GM19395 (cell line): ENCODE results near the gene EPHA8.

ENCODE experiments used
- ATAC-seq: cut with Tn5 transposase; IDR thresholded peaks from one replicate; pipeline ENCODE4 v1.9.1; 2021; ENCODE audit warnings: mild to moderate bottlenecking, moderate library complexity; ENCODE audit not compliant: unreplicated experiment

EPHA8 gene

GRCh38 chr1:22563671-22564602, 648 bp downstream of the EPHA8 start:
- ATAC-seq: no peak

DNA sequence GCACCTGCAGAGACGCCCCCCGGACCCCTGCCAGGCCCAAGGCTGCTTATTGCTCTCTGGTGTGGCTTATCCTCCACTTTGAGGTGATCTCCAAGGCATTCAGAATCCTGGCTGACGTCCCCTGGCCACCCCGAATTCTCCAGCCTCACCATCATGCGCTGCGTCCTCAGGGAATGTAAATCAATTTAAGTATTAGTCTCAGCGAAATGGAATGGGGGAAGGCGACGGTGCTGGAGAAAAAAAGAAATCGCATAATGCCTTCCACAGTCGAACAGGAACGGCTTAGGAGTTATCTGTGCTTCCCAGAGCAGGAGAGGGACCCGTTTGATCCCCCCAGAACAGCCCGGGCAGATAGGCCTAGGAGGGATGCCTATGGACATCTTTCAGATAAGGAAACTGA, 2.9 kb downstream of the EPHA8 start:
- no peak for ATAC-seq

GRCh38 chr1:22567197-22567596, 3.9 kb downstream of the EPHA8 start:
- no peak for ATAC-seq

GRCh38 chr1:22567994-22568393, 4.7 kb downstream of the EPHA8 start:
- no peak for ATAC-seq

DNA sequence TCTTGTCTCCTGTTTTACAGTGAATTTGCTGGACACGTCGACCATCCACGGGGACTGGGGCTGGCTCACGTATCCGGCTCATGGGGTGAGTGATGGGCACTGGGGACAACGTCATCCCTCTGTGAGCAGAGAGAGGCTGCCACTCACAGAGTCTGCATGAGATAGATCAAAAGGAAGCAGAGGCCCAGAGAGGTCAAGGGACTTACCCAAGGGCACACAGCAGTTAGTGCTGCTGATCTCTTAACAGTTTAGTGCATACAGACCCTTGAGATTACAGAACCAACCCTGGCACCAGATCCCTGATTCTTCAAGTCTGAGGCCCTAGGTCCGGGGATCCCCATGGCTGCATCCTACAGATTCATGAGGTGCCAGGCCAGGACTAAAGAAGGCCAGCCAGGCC, 6.0 kb downstream of the EPHA8 start:
- no peak for ATAC-seq

DNA sequence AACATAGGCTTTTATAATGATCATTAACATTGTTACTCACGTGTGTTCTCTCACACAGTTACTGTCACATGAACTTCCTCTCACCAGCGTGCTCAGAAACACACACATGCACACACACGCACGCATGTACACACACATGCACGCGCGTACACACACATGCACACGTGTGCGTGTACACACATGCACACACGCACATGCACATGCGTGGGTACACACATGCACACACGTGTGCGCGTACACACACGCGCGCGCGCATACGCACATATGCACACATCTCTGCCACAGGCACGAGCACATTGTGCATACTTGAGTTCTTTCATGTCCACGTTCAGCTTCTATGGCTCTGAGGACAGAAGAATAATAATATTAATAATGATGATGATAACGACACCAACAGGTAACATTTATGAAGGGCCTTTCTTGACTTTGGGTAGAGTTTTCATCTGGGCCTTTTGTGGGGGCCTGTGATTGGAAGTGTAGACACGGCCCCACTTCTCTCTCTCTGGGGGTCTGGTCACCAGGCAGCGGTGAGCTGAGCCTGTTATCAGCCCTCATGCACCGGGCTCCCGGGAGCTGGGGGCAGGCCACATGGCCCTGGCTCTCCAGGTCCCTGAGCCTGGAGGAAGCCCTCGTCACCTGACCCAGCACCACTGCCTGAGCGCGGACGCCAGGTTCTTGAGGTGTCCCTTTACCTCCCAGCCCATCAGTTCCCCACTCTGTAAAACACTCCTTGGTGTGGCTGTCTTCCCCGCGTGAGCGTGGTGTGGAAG, 7.0 kb downstream of the EPHA8 start:
- ATAC-seq: no peak

DNA sequence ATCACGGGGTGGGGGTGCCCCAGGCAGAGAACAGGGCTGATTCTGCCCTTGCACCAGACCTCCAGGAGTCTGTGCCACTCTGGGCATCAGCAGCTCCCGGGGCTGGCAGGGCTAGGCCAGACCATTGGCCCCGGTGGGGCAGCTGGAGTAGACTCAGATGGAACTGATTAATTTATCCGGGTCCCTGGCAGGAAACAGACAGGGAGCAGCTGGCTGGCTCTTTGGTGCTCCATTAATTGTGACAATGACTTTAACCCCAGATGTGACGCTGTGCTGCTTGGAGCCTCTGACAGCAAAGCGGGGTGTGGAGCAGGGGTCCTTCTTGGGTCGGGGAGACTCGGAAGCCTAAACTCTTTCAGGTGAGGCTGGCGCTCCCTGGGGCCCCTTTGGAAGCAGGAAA, 9.5 kb downstream of the EPHA8 start:
- no peak for ATAC-seq

DNA sequence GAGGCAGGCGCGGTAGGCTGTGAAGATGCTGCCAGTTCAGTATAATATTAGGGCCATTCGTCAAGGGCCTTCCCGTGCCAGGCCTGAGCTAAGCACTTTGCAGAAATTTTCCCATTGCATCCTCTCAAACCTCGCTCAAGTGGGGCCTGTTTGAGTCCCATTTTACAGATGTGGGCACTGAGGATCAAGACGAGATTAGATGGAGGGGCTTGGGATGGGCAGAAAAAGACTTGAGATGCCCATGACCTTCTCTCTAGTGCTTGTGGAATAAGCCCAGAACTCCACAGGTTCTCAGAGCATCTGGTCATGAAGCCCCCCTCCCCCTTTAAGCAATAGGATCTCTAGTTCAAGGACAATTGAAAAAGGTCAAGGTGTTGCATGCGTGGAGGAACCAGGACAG, 9.9 kb downstream of the EPHA8 start:
- no peak for ATAC-seq

DNA sequence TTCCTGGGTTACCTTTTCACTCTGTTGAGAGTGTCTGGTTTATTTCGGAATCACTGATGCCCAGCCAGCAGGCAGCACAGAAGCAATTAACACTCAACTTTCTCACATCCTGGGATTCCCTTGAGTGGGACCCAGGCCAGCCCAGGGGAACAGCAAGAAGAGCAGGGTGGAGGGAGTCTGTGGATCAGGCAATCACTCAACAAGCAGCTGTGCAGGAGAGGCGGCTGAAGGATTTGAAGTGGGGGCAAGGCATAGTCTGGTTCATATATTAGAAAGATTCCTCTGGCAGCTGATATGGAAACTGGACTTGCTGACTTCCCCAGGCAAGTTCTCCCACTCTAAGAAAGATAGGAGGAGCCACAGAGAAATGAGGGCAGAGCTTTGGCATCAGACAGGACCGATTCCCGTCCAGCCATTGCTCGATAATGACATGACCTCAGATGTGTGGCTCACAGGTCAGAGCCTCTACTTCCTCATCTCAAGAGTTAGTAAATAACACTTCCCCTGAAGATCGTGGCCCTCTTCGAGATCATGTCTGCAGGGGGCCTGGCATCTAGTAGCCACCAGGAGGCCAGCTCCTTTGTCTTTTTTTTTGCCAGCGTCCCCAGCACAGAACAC, 12.4 kb downstream of the EPHA8 start:
- no peak for ATAC-seq

- ATAC-seq: no peak
These were observed 12.9 kb downstream of the EPHA8 start for GRCh38 chr1:22576150-22576544.

DNA sequence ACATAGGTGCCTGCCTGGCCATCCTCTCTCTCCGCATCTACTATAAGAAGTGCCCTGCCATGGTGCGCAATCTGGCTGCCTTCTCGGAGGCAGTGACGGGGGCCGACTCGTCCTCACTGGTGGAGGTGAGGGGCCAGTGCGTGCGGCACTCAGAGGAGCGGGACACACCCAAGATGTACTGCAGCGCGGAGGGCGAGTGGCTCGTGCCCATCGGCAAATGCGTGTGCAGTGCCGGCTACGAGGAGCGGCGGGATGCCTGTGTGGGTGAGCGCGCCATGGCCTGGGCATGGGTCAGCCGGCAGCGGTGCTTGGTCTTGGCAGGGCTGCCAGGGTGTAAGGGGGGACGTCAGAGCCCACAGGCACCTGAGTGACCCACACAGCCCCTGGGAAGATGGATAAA, 13.3 kb downstream of the EPHA8 start:
- no peak for ATAC-seq

DNA sequence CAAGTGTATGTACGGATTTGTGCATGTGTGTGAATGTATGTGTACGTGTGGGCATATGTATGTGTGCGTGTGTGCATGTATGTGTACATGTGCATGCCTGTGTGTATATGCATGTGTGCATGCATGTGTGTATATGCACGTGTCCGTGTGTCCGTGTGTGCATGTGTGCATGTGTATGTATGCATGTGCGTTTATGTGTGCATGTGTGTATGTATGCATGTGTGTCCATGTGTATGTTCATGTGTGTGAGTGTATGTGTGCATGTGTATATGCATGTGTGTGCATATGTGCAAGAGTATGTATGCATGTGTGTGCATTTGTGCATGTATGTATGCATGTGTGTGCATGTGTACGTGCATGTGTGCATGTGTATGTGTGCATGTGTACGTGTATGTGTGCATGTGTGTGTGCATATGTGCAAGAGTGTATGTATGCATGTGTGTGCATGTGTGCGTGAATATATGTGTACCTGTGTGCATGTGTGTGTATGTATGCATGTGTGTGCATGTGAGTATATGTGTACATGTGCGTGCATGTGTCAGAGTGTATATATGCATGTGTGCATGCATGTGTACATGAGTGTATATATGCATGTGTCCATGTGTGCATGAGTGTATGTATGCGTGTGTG, 15.6 kb downstream of the EPHA8 start:
- no peak for ATAC-seq

DNA sequence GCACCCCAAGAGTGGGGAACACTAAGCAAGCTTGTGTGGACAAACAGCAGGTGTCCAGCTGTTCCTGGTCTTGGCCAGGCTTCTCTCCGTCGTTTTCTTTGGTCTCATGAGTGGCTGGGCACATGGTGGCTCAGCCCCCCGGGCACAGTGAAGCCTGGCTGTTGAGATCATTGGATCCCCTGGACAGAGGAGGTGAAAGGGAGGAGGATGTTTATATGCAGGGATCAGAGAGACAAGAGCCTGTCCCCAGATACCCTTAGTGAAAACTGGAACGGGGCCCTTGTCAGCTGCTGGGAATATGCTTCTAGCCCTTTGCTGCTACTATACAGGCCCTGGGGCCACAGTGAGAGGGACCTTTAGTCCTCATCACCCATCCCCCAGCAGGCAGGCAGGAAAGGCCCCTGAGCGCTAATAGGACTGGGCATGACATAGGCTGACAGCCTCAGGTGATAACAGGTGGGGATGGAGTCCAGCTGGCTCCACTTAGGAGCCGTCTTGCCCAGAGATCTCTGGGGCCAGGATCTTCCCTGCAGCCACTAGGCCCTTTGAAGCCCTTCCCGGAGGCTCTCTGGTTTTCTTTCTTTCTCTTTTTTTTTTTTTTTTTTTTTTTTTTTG, 16.4 kb downstream of the EPHA8 start:
- no peak for ATAC-seq

DNA sequence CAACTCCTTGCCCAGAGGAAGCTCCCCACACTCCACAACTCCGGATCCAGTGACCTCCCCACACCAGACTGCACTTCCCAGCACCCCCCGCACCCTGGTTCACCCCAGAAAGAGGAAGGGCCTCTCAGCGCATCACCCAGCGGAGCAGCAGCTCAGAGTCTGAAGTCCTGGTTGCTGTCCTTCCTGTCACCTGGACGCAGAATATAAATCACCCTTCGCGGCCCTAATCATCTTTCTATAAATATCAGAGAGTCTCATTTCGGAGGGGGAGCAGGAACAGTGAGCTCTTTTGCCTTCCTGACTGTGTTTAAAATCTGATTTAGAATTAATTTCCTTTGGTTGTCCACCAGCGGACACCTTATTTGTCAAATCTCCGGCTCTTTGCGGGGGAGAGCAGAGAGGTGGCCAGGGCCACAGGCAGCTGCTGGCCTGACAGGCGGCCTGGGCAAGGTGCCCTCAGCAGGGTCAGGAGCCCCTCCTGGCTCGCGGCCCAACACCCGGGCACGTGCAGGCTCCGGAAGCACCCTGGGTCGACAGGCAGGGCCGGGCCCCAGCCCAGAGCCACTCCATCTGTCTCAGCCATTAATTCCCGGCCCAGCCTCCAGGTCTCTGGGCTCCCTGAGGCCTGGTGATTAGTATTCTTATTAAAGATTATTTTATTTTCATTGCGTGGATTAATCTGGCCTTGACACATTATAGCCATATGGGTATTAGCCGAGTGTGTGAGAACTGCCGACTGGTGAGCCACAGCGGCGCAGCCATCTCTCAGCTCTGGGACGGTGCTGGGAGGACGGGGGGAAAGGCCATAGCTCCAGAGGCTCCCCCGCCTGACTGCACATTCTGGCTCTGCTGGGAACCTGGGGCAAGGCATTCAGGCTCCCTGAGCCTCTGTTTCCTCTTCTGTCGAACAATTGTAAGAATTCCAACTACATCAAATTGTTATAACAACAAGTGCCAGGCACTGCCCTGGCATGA, 19.7 kb downstream of the EPHA8 start:
- ATAC-seq: no peak

DNA sequence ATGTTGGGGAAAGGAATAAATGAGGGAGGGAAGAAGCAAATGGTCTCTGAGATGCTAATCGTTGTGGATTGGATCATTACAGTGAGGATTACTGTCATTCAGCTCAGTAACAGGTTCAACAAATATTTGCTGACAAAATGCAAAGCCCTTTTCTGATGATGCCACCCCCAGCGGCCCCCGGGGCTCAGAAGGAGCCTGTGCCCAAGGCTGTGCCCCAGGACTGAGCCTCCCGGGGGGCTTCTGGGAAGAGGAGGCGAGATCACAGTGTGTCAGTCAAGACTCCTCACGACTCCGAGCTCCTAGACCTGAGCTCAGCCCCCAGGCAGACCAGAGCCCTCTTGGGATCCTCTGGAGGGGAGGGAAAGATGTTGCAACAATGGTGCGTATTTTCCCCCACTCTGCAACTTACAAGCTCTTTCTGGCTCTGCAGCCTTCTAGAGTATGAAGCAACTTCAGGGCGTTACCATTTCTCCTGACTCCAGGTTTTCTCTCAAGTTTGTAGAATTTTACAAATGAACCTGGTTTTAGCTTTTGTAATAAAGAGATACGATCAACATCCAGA, 20.8 kb downstream of the EPHA8 start:
- ATAC-seq: no peak

- no peak for ATAC-seq
These were observed 21.7 kb downstream of the EPHA8 start for GRCh38 chr1:22584970-22585369.

GRCh38 chr1:22585471-22585870, 22.2 kb downstream of the EPHA8 start:
- no peak for ATAC-seq

DNA sequence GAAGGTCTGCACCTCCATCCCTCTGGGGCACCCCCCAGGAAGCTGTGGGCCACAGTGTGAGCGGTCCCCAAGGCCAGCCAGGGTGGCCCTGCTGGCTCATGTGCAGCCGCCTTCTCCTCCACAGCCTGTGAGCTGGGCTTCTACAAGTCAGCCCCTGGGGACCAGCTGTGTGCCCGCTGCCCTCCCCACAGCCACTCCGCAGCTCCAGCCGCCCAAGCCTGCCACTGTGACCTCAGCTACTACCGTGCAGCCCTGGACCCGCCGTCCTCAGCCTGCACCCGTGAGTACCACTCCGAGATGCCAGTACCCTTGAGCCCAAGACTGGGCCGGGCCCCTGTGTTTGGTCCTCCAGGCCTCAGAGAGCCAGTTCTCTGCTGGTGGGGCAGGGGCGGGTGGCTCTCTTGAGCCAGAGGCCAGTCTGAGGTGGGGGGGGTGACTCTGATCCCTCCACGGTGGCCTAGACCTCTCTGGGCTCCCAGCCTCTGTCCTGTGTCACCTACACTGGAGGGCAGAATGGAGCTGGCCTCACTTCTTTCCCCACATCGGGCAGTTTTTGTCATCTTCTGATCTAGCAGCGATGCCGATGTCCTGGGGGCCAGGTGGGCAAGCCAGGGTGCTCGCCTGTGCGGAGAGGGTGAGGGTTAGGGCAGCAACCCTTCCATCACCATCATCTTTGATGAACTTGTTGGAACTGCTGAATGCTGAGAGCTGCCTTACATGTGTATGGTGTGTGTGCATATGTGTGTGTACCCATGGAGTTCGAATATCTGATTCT, 23.3 kb downstream of the EPHA8 start:
- ATAC-seq: no peak

- no peak for ATAC-seq
These were observed 24.0 kb downstream of the EPHA8 start for GRCh38 chr1:22587247-22587646.
